Measurements from ENCODE around the gene SCYGR6.
"Not testable (repeated sequence)": the region's sequence is repeated elsewhere in the genome, so short reads cannot be mapped to it uniquely, and the experiment has no call there.

SCYGR6 gene

DNA sequence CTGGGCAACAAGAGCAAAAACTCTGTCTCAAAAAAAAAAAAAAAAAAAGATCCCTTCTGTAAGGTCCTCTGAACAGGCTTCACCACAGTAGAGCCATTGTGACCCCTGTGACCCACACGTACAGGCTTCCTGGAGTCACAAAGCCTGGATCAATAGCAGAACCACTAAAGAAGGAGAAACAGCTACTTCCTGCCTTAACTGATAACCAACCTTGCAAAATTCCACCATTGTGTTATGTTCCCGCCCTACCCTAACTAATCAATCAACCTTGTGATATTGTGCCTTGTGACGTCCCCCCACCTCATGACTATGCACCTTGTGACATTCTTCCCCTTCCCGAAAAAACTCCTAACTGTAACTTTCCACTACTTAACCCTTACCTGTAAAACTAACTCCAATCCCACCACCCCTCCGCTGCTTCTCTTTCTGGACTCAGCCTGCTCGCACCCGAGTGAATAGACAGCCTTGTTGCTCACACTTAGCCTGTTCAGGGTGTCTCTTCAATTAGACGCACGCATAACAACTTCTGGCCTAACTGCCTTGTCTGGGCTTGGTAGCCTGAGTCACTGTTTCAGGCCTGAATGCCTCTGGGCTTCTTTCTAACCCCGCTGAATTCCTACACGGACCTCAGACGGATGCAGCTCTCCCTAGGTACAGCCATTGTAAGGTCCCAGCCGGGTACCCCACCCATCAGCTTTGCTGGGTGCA, 35.0 kb upstream of the SCYGR6 start:
- Histone ChIP-seq H3K4me3 (no peak overlapping the region), H3K4me1 (no peaks in the 10 kb centered on the region), H3K27ac (no peak overlapping the region)

DNA sequence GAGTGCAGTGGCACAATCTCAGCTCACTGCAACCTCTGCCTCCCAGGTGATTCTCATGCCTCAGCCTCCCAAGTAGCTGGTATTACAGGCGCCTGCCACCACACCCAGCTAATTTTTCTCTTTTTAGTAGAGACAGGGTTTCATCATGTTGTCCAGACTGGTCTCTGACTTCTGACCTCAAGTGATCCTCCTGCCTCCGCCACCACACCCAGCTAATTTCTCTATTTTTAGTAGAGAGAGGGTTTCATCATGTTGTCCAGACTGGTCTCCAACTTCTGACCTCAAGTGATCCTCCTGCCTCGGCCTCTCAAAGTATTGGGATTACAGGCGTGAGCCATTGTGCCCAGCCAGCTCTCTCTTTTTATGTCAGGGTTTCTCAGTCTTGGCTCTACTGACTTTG, 31.7 kb upstream of the SCYGR6 start:
- not testable (repeated sequence) for H3K9ac ChIP-seq; H4K20me1 ChIP-seq; H3K36me3 ChIP-seq; H3K27me3 ChIP-seq; H3K9me3 ChIP-seq (replicated peaks in 1 of 11); H3K4me2 ChIP-seq; H3K4me1 ChIP-seq; H3K27ac ChIP-seq; H3K4me3 ChIP-seq

More for the DNA sequence above, 35.0 kb upstream of the SCYGR6 start:
- Histone ChIP-seq H4K20me1 (no peaks in the 10 kb centered on the region), H3K9me3 (replicated peaks in 1 of 11) (no peaks in the 10 kb centered on the region), H3K36me3 (no peaks in the 10 kb centered on the region), H3K4me2 (0 out of 22 replicates have a peak overlapping the region, but pooled peaks of 1 of the 11 experiments have one; percentile 30), H3K9ac (no peak overlapping the region), H3K27me3 (no peaks in the 10 kb centered on the region)
- no peak for TF ChIP-seq Cebpa-rat (IDR thresholded peaks at IDR 0.05)

DNA sequence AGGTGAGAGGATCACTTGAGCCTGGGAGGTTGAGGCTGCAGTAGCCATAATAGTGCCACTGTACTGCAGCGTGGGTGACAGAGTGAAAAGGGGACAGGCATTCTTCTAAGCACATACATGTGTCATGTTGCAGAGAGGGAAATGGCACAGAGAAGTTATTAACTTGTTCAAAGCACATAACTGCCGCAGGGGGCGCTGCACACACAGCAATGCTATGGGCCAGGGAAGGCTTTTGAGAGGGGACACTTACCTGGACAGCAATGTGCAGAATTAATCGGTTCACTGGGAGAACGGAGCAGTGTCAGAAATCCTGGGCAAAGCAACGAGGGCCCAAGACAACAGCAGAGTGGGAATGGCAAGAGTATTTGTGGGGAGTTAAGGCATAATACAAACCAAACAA, 23.5 kb upstream of the SCYGR6 start:
- Histone ChIP-seq H3K4me3 (no peak overlapping the region), H3K9me3 (replicated peaks in 1 of 11) (no peaks in the 10 kb centered on the region), H3K27me3 (no peaks in the 10 kb centered on the region), H3K4me2 (no peak overlapping the region), H3K36me3 (no peaks in the 10 kb centered on the region), H3K27ac (no peak overlapping the region), H3K9ac (no peak overlapping the region), H3K4me1 (no peaks in the 10 kb centered on the region), H4K20me1 (no peaks in the 10 kb centered on the region)
- no peak for TF ChIP-seq Cebpa-rat (IDR thresholded peaks at IDR 0.05)

GRCh38 chr2:227745594-227745993, 21.0 kb upstream of the SCYGR6 start, which contains the start of gene SCYGR8:
Gene SCYGR8, plus strand, starts transcription at chr2:227745894. Its CDS starts 0 bp downstream, at chr2:227745894.
- H3K36me3 ChIP-seq, result no peaks in the 10 kb centered on the region
- no peak within 1 kb of the TSS for H3K4me2 ChIP-seq
- no peaks in the 10 kb centered on the region for H3K27me3 ChIP-seq
- no peak within 1 kb of the TSS for H3K27ac ChIP-seq
- no peak within 1 kb of the TSS for H3K4me3 ChIP-seq
- H3K4me1 ChIP-seq, result no peaks in the 10 kb centered on the region
- H3K9me3 ChIP-seq (replicated peaks in 1 of 11), result no peaks in the 10 kb centered on the region
- H3K9ac ChIP-seq, result no peak within 1 kb of the TSS
- no peaks in the 10 kb centered on the region for H4K20me1 ChIP-seq
- no peak for TF ChIP-seq Cebpa-rat (IDR thresholded peaks at IDR 0.05)

DNA sequence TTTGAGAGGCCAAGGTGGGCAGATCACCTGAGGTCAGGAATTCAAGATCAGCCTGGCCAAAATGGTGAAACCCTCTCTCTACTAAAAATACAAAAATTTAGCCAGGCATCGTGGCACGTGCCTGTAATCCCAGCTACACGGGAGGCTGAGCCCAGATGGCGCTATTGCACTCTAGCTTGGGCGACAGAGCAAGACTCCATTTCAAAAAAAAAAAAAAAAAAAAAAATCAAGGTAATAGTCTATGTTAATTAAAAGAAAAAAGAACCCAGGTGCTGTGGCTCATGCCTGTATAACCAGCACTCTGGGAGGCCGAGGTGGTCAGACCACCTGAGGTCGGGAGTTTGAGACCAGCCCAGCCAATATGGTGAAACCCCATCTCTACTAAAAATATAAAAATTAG, 16.1 kb upstream of the SCYGR6 start:
- not testable (repeated sequence) for H3K4me3 ChIP-seq; H3K9ac ChIP-seq; H4K20me1 ChIP-seq; H3K27me3 ChIP-seq; H3K4me1 ChIP-seq; H3K27ac ChIP-seq; H3K9me3 ChIP-seq (replicated peaks in 1 of 11); H3K4me2 ChIP-seq; H3K36me3 ChIP-seq

GRCh38 chr2:227739351-227739750, 14.8 kb upstream of the SCYGR6 start:
- H3K4me2 ChIP-seq, result no peak overlapping the region
- H3K27ac ChIP-seq, result no peak overlapping the region
- no peak for TF ChIP-seq Cebpa-rat (IDR thresholded peaks at IDR 0.05)
- H3K4me1 ChIP-seq, result no peaks in the 10 kb centered on the region
- no peaks in the 10 kb centered on the region for H3K27me3 ChIP-seq
- no peak overlapping the region for H3K9ac ChIP-seq
- no peaks in the 10 kb centered on the region for H4K20me1 ChIP-seq
- H3K4me3 ChIP-seq, result no peak overlapping the region
- H3K36me3 ChIP-seq, result no peaks in the 10 kb centered on the region
- no peaks in the 10 kb centered on the region for H3K9me3 ChIP-seq (replicated peaks in 1 of 11)

- Histone ChIP-seq H4K20me1 (no peaks in the 10 kb centered on the region), H3K27me3 (no peaks in the 10 kb centered on the region), H3K4me3 (no peak within 1 kb of the TSS), H3K36me3 (no peaks in the 10 kb centered on the region), H3K27ac (no peak within 1 kb of the TSS), H3K9me3 (replicated peaks in 1 of 11) (no peaks in the 10 kb centered on the region), H3K9ac (no peak within 1 kb of the TSS), H3K4me1 (no peaks in the 10 kb centered on the region; a peak in 1 of 20 replicates), H3K4me2 (no peak within 1 kb of the TSS)
- TF ChIP-seq Cebpa-rat (IDR thresholded peaks at IDR 0.05), result no peak
Measured at GRCh38 chr2:227728035-227728434, 3.5 kb upstream of the SCYGR6 start, which contains the start of gene SCYGR7. Gene SCYGR7, plus strand, starts transcription at chr2:227728335. Its CDS starts 0 bp downstream, at chr2:227728335.

- H3K4me3 ChIP-seq; H3K4me1 ChIP-seq; H3K27ac ChIP-seq; H3K36me3 ChIP-seq; H3K9me3 ChIP-seq (replicated peaks in 1 of 11); H3K27me3 ChIP-seq; H3K4me2 ChIP-seq; H4K20me1 ChIP-seq; H3K9ac ChIP-seq: not testable (repeated sequence)
Measured at GRCh38 chr2:227722821-227723220, 1.7 kb downstream of the SCYGR6 start.

GRCh38 chr2:227720680-227721079, 3.9 kb downstream of the SCYGR6 start:
- Histone ChIP-seq H3K36me3 (no peaks in the 10 kb centered on the region), H3K27me3 (no peaks in the 10 kb centered on the region), H3K27ac (no peak overlapping the region), H3K4me2 (no peak overlapping the region), H3K9ac (no peak overlapping the region), H3K4me3 (no peak overlapping the region), H3K4me1 (no peaks in the 10 kb centered on the region; a peak in 1 of 20 replicates), H3K9me3 (replicated peaks in 1 of 11) (peaks cover 0 to 13% (median 6%) of the 10 kb centered on the region in 11 experiments; a peak in 12 of 22 replicates), H4K20me1 (no peaks in the 10 kb centered on the region)
- no peak for TF ChIP-seq Cebpa-rat (IDR thresholded peaks at IDR 0.05)

DNA sequence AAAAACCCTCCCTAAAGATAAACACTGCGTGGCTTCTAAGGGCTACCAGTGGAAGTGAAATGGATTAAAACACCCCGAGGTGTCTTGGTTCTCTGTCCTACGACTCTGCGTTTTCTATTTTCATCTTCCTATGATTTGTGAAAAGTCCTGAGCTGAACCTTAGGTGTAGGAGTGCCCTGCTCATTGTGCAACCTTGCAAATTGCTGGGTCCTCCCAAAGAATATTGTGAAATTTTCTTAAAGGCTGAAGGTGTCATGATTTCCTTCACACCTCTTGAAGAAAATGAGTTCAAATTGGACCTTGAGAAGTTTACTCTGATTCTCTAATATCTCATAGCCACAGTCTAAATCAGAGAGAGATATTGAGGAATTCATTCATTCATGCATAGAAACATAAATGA, 4.9 kb downstream of the SCYGR6 start:
- no peak overlapping the region for H3K4me2 ChIP-seq
- no peaks in the 10 kb centered on the region for H3K27me3 ChIP-seq
- H3K9ac ChIP-seq, result no peak overlapping the region
- H3K4me3 ChIP-seq, result no peak overlapping the region
- H3K27ac ChIP-seq, result no peak overlapping the region
- no peaks in the 10 kb centered on the region; a peak in 1 of 20 replicates for H3K4me1 ChIP-seq
- no peaks in the 10 kb centered on the region for H4K20me1 ChIP-seq
- H3K36me3 ChIP-seq, result no peaks in the 10 kb centered on the region
- no peak for TF ChIP-seq Cebpa-rat (IDR thresholded peaks at IDR 0.05)
- H3K9me3 ChIP-seq (replicated peaks in 1 of 11), result peaks cover 0 to 13% (median 6%) of the 10 kb centered on the region in 11 experiments; a peak in 12 of 22 replicates
